NCI-H748 (cell line): ENCODE measurements around the gene MACROD1.
"Not testable (repeated sequence)": the region's sequence is repeated elsewhere in the genome, so short reads cannot be mapped to it uniquely, and the experiment has no call there.

ENCODE experiments used
- DNase-seq: peaks from one replicate; lab custom pipeline; 2025; ENCODE audit not compliant: unreplicated experiment; lab: John Stamatoyannopoulos, UW

MACROD1 gene

GRCh38 chr11:64185693-64186491 is 20.0 kb upstream of the MACROD1 start, which contains the start of gene STIP1:
Gene STIP1, plus strand, starts transcription at chr11:64186171. Its CDS starts 91 bp downstream, at chr11:64186262.
- DNase-seq, result peak; percentile 100

DNA sequence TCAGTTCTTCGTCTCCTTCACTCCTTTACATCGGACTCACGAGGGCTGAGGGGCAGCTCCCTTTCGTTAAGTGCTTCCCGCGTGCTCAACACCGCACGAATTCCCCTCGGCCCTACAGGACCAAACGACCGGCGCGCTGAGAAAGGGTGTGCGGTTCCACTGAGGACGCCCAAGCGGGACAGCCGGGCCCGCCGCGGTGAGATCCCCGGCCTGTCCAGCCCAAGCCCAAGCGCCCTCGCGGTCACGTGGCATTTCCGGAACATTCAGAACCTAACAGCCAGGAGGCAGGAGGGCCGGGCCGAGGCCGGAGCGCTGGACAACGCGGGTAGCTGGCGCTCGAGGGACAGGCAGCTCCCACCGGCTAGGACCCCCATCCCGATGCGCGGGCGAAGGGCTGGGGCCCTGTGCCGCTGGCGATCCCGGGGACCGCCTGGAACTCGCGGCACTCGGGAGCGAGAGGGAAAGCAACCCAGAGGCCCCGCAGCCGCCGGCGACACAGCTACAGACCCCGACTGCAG is 19.3 kb upstream of the MACROD1 start:
- DNase-seq, result peak; percentile 84

DNA sequence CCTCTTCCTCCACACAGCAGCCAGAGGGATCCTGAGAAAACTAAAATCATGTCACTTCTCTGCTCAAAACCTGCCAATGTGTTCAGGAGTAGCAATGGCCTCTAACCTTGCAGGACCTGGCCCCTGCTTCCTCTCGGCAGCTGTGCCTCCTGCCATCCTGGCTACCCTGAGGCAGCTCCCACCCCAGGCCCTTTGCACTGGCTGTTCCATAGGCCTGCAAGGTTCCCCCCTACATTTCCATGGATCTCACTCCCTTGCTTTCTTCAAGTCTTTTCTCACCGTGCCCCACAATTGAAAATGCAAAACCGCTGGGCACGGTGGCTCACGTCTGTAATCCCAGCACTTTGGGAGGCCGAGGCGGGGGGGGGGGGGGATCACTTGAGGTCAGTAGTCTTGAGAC is 18.0 kb upstream of the MACROD1 start:
- no peak for DNase-seq

DNA sequence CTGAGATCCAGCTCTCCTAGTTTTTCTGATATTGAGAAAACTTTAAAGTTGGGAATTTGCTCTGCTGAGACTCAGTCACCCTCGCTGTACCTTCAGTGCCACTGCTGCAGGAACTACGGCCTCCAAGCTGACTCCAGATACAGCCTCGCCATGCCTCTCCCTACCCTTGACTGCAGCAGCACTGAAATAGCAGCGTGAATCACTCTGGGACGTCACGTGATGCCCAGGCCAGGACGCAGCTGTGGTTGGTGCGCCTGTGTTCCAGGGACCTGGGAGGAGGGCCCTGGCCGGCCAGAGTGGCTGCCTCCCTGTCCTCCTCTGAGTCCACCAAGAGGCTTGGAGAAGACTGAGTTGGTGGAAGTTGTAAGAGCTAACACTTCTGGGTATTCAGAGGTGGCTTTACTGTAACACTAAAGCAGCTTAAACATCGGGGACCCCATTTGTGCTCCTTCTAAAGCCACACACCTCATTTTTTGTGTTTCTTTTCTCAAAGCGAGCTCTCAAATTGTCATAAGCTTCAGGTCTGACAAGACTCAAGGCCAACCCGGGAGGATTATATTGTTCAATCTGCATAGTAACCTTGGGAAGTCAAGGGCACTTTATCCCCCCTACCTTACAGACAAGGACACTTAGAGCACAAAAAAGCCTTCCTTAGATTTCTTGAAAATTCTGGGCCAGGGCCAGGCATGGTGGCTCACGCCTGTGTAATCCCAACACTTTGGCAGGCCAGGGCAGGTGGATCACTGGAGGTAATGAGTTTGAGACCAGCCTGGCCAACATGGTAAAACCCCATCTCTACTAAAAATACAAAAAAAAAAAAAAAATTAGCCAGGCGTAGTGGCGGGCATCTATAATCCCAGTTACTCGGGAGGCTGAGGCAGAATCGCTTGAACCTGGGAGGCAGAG is 15.8 kb upstream of the MACROD1 start:
- DNase-seq, result peak; percentile 23

- no peak for DNase-seq
These were observed 15.0 kb upstream of the MACROD1 start for GRCh38 chr11:64180891-64181290.

DNA sequence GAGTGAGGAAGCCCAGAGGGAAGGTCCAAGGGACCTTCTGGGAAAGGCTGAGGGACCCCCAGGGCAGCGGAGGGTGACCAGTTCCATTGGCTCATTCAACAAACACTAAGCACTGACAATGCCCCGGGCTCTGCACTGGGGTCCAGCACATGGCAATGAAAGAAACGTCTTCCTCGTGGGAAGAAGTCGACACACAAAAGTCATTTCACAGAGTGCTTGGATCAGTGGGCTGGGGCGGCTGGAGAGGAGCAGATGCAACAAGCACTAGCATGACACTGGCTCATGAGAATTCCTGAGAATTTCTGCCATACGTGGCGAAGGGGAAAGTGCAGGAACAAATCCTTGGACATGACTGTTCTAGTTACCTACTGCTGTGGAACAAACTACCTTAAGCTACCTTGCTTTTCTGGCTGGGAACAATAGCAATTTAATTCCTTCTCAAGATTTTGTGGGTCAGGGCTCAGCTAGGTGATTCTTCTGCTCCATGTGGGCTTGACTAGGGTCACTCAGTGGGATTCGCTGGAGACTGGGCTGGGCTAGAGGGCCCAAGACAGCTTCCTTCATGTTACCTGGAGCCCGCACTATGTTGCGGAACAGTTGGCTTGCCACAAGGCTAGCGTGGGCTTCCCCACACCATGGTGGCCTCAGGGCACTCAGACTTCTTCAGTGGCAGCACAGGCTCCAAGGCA is 13.2 kb upstream of the MACROD1 start:
- DNase-seq, result no peak

GRCh38 chr11:64178203-64178602 is 12.3 kb upstream of the MACROD1 start:
- DNase-seq, result no peak

DNA sequence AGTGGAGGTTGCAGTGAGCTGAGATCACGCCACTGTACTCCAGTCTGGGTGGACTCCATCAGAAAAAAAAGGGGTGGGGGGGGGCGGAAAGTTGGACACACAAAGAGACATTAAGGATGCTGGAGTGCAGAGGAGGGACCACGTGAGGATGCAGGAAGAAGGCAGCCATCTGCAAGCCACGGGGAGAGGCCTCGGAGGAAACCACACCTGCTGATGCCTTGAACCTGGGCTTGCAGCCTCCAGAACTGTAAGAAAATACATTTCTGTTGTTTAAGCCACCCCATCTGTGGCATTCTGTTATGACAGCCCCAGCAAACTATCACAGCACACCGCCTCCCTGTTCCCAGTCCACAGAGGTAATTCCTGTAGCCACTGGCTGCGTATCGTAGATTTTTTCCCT is 10.8 kb upstream of the MACROD1 start:
- no peak for DNase-seq

GRCh38 chr11:64173616-64174355 is 7.9 kb upstream of the MACROD1 start:
- DNase-seq, result no peak

DNA sequence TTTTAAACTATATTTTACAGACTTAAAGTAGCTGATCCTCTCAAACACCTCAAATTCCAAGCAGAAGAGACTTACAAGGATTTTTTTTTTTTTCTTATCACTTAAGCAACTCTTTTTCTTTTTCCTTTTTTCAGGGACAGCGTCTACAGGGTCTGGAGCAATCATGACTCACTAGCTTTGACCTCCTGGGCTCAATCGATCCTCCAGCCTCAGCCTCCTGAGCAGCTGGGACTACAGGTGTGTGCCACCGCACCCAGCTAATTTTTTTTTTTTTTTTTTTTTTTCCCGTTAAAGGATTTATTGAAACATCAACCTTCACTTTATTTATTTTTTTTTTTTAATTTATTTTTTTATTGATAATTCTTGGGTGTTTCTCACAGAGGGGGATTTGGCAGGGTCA is 4.5 kb upstream of the MACROD1 start:
- DNase-seq, result no peak

DNA sequence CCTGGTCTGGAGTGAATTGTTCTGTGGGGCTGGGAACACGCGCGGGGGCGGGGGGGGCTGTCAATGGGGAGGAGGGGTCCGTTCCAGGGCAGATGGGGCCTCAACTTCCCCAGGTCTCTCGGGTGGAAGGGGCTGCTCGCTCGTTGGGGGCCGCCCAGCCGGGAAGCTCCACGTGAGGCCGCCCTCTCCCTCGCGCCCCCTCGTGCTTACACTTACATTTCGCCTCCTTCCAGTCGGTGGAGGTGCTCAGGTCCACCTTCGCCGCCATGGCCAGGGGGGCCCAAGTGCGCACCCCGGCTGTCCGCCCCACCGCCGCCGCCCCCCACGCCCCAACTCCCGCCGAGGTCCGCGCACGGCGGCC is 452 bp downstream of the MACROD1 start:
- DNase-seq, result peak; percentile 59

GRCh38 chr11:64164392-64165312 is 1.3 kb downstream of the MACROD1 start:
- no peak for DNase-seq

- no peak for DNase-seq
These were observed 2.0 kb downstream of the MACROD1 start for GRCh38 chr11:64163951-64164350.

GRCh38 chr11:64162769-64163168 is 3.1 kb downstream of the MACROD1 start:
- not testable (repeated sequence) for DNase-seq

DNA sequence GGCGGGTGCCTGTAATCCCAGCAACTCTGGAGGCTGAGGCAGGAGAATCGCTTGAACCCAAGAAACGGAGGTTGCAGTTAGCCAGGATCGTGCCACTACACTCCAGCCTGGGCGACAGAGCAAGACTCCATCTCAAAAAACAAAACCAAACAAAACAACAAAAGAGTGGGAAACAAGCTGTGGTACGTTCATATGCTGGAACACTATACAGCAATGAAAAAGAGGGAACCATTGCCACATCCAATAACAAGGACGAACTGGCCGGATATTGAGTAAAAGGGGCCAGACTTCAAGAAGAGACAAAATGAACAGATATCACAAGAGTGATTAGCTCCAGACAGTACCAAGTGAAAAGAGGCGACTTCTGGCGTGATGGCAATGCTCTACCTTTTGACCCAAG is 4.9 kb downstream of the MACROD1 start:
- no peak for DNase-seq

GRCh38 chr11:64157631-64158394 is 8.1 kb downstream of the MACROD1 start:
- DNase-seq, result no peak

- no peak for DNase-seq
These were observed 9.5 kb downstream of the MACROD1 start for GRCh38 chr11:64156235-64157011.

GRCh38 chr11:64153812-64154211 is 12.1 kb downstream of the MACROD1 start:
- no peak for DNase-seq
